Measurements from ENCODE around the gene CLDN20. TPM values are rescaled to one million over a fixed set of nuclear protein-coding genes. Genes with fewer than 3 reads are reported as not detected.

The CLDN20 gene
- total RNA-seq, 2 experiments from 2014 or later = not detected

Other genes with a start within 250 kb of the CLDN20 start
- 10 to 100 TPM; 70.9 to 76.6 TPM for gene TFB1M, start 50.5 kb downstream of the CLDN20 start, total RNA-seq
- gene NOX3, start 191.8 kb downstream of the CLDN20 start, total RNA-seq = not detected